GM12878 (cell line): ENCODE results near the gene KIF12. TPM values are rescaled to one million over a fixed set of nuclear protein-coding genes. Genes with fewer than 3 reads are reported as not detected.

ENCODE experiments used
- ATAC-seq: fragments of 200-7000 bp; cut with Tn5 transposase; 3 replicates; pipeline ENCODE4 v1.9.1; 2020; ENCODE audit warnings: mild to moderate bottlenecking, moderate library complexity
- BruUV-seq: library from RNA; stranded (reverse); fragments of 400-500 nt; replicated peaks from 2 replicates; lab custom pipeline; 2021; lab: Mats Ljungman, UMichigan
- CTCF ChIA-PET: fragments of 300-600 bp; sonication (Branson Sonifier 250); formaldehyde crosslinking; extraction: SDS; loops from one replicate; lab custom pipeline; 2021; ENCODE audit warnings: inconsistent platforms; lab: Yijun Ruan, JAX
- POLR2A ChIA-PET: fragments of 350-600 bp; formaldehyde crosslinking; extraction: SDS; loops from one replicate; lab custom pipeline; 2021; ENCODE audit warnings: inconsistent platforms; lab: Charles Lee
- RAD21 ChIA-PET: fragments of 300-600 bp; sonication (Branson Sonifier 250); formaldehyde crosslinking; loops from one replicate; lab custom pipeline; 2023; ENCODE audit warnings: antibody characterized with exemption; ENCODE audit not compliant: unreplicated experiment; lab: Charles Lee
- SMC1A ChIA-PET: fragments of 300-600 bp; sonication (Branson Sonifier 250); formaldehyde crosslinking; loops from one replicate; lab custom pipeline; 2023; ENCODE audit not compliant: unreplicated experiment, uncharacterized antibody; lab: Charles Lee
- DNase-seq: peaks from one replicate; pipeline ENCODE4 v3.0.0-alpha.2; 2011; ENCODE audit warnings: low read depth, low spot score
- FAIRE-seq: peaks from 3 replicates; lab custom pipeline; 2011; peaks lifted over from hg19 to GRCh38; lab: Jason Lieb, UNC
- H2AFZ ChIP-seq: 2 replicates; pipeline ENCODE4 v1.6.0; 2011; ENCODE audit warnings: low read depth, low read length, control low read depth; ENCODE audit not compliant: control insufficient read depth
- H3K27ac ChIP-seq: 2 replicates; pipeline ENCODE4 v1.5.1; 2011; ENCODE audit warnings: control low read depth; ENCODE audit not compliant: control insufficient read depth, insufficient read depth
- H3K27me3 ChIP-seq, 2 experiments: replicated peaks in 1 of 2; 2 replicates each; pipeline versions ENCODE4 v1.6.0 to v1.6.1; 2011; ENCODE audit warnings: low read length in 1 of 2; ENCODE audit not compliant: control insufficient read depth in 2 of 2, insufficient read depth in 2 of 2
- H3K36me3 ChIP-seq, 2 experiments: 2 replicates each; pipeline ENCODE4 v1.5.1; 2011; ENCODE audit warnings: low read length in 1 of 2; ENCODE audit not compliant: control insufficient read depth in 2 of 2, insufficient read depth in 2 of 2
- H3K4me1 ChIP-seq: 2 replicates; pipeline ENCODE4 v1.6.1; 2011; ENCODE audit warnings: mild to moderate bottlenecking, low read length, moderate library complexity, mixed read lengths; ENCODE audit not compliant: control insufficient read depth, insufficient read depth
- H3K4me2 ChIP-seq: 2 replicates; pipeline ENCODE4 v1.6.0; 2011; ENCODE audit warnings: control low read depth; ENCODE audit not compliant: control insufficient read depth, insufficient read depth
- H3K4me3 ChIP-seq: fragments of 200-600 bp; sonication (generic); 2 replicates; pipeline ENCODE4 v1.5.1; 2016
- H3K79me2 ChIP-seq: 2 replicates; pipeline ENCODE4 v1.6.0; 2011; ENCODE audit warnings: low read length; ENCODE audit not compliant: control insufficient read depth, insufficient read depth
- H3K9ac ChIP-seq: 2 replicates; pipeline ENCODE4 v1.8.0; 2011; ENCODE audit warnings: low read length, control low read depth, mixed read lengths; ENCODE audit not compliant: control insufficient read depth, insufficient read depth
- H3K9me3 ChIP-seq: replicated peaks from 3 replicates; pipeline ENCODE4 v1.5.1; 2011; ENCODE audit warnings: mild to moderate bottlenecking, low read length; ENCODE audit not compliant: control insufficient read depth, insufficient read depth
- H4K20me1 ChIP-seq: 2 replicates; pipeline ENCODE4 v1.6.0; 2011; ENCODE audit not compliant: control insufficient read depth, insufficient read depth
- CEBPB ChIP-seq, 2 experiments: fragments of 150-350 bp in 1 of 2; IDR thresholded peaks; 2 replicates each; pipeline ENCODE4 v1.6.1; 2012 to 2014; ENCODE audit warnings: low read depth in 2 of 2, low read length in 2 of 2, borderline replicate concordance in 1 of 2, inconsistent platforms in 1 of 2
- CREB1 ChIP-seq: IDR thresholded peaks from 2 replicates; pipeline ENCODE4 v1.6.1; 2012; ENCODE audit warnings: low read depth, mild to moderate bottlenecking, inconsistent platforms
- DPF2 ChIP-seq: fragments of 450-650 bp; IDR thresholded peaks from 2 replicates; pipeline ENCODE4 v1.6.1; 2017; ENCODE audit warnings: mild to moderate bottlenecking
- GATAD2B ChIP-seq: fragments of 450-650 bp; conservative IDR thresholded peaks from 2 replicates; pipeline ENCODE4 v1.6.1; 2017; ENCODE audit warnings: low read depth, mild to moderate bottlenecking, moderate library complexity
- HCFC1 ChIP-seq: fragments of 150-350 bp; IDR thresholded peaks from 2 replicates; pipeline ENCODE4 v1.6.1; 2014; ENCODE audit warnings: low read length
- KAT2A ChIP-seq: conservative IDR thresholded peaks from 2 replicates; pipeline ENCODE4 v1.6.1; 2011; ENCODE audit warnings: low read depth, low read length; ENCODE audit not compliant: control insufficient read depth
- KLF5 ChIP-seq: fragments of 450-650 bp; IDR thresholded peaks from 2 replicates; pipeline ENCODE4 v1.6.1; 2014; ENCODE audit warnings: mild to moderate bottlenecking; ENCODE audit not compliant: partially characterized antibody
- MEF2B ChIP-seq: fragments of 450-650 bp; IDR thresholded peaks from 2 replicates; pipeline ENCODE4 v1.6.1; 2018; ENCODE audit warnings: mild to moderate bottlenecking, moderate library complexity; ENCODE audit not compliant: partially characterized antibody, poor library complexity, severe bottlenecking
- PML ChIP-seq: IDR thresholded peaks from 2 replicates; pipeline ENCODE4 v1.6.1; 2012; ENCODE audit warnings: low read length, inconsistent platforms
- POLR2AphosphoS2 ChIP-seq: IDR thresholded peaks from 2 replicates; pipeline ENCODE4 v1.6.1; 2011; ENCODE audit warnings: low read depth, mild to moderate bottlenecking, low read length, improper control_type of control experiment, moderate library complexity
- RAD21 ChIP-seq: IDR thresholded peaks from 2 replicates; pipeline ENCODE4 v1.6.1; 2011; ENCODE audit warnings: mild to moderate bottlenecking, low read depth, low read length, moderate library complexity; ENCODE audit not compliant: insufficient read depth
- RBBP5 ChIP-seq: fragments of 200-600 bp; sonication (generic); conservative IDR thresholded peaks from 2 replicates; pipeline ENCODE4 v1.6.1; 2016
- SMAD5 ChIP-seq: IDR thresholded peaks from 2 replicates; pipeline ENCODE4 v1.6.1; 2016; ENCODE audit warnings: antibody characterized with exemption, low read depth
- SMC3 ChIP-seq: IDR thresholded peaks from 2 replicates; pipeline ENCODE4 v1.6.1; 2011; ENCODE audit warnings: low read length, improper control_type of control experiment, borderline replicate concordance
- SP1 ChIP-seq: IDR thresholded peaks from one replicate; pipeline ENCODE4 v1.6.1; 2011; ENCODE audit warnings: low read depth, low read length
- ZNF207 ChIP-seq: fragments of 450-650 bp; IDR thresholded peaks from 2 replicates; pipeline ENCODE4 v1.6.1; 2014; ENCODE audit warnings: antibody characterized with exemption, mild to moderate bottlenecking, borderline replicate concordance
- WGBS: methylation state at CpG from one replicate; pipeline ENCODE4 v1.1.6; 2016; ENCODE audit warnings: low lambda C conversion rate; ENCODE audit not compliant: insufficient replicate concordance, insufficient coverage; ENCODE audit errors: missing lambda C conversion rate; 5-methylcytosine and 5-hydroxymethylcytosine counted together
- in situ Hi-C: fragments of 300-500 bp; cut with MboI; formaldehyde crosslinking; loops from 9 replicates; pipeline ENCODE4 v1.14.3; 2018; ENCODE audit warnings: mixed read lengths
- intact Hi-C: fragments of 100-400 bp; cut with micrococcal nuclease; formaldehyde crosslinking; loops from one replicate; pipeline ENCODE4 v1.14.2; 2022; ENCODE audit not compliant: unreplicated experiment
- polyA plus RNA-seq, 11 experiments: library from polyadenylated mRNA; depleted of rRNA in 4 of 11; unstranded in 6 of 11; stranded (reverse) in 5 of 11; fragments of >200 nt; fragmentation: Nextera tagmentation in 4 of 11; fragmentation: Illumina TruSeq in 1 of 11; extraction: Ambion mirVana in 4 of 11; extraction: Trizol in 1 of 11; gene quantifications; 1 replicate in 1 of 11; 2 replicates in 10 of 11; pipeline versions ENCODE4 v1.2.1 to v1.2.3, GENCODE V29; 2011 to 2016; ENCODE audit warnings: inconsistent platforms in 2 of 11, missing spikeins in 2 of 11, low read depth in 1 of 11
- total RNA-seq, 4 experiments: library from RNA; depleted of rRNA in 3 of 4; stranded (reverse); fragments of >200 nt in 3 of 4; fragmentation: Illumina TruSeq in 1 of 4; extraction: Trizol in 1 of 4; gene quantifications; 2 replicates each; pipeline versions ENCODE4 v1.2.1 to v1.2.3, GENCODE V29; 2013 to 2021
- TF ChIP-seq, protein P1 (sequence below): IDR thresholded peaks from 2 replicates; pipeline ENCODE4 v1.6.1; 2011; ENCODE audit warnings: low read depth, low read length, improper control_type of control experiment, borderline replicate concordance

KIF12 gene
- total and polyA plus RNA-seq, 10 of the 15 experiments (the other 5 are each of a cell fraction or from before 2014, with no cell fraction given), result not detected

DNA sequence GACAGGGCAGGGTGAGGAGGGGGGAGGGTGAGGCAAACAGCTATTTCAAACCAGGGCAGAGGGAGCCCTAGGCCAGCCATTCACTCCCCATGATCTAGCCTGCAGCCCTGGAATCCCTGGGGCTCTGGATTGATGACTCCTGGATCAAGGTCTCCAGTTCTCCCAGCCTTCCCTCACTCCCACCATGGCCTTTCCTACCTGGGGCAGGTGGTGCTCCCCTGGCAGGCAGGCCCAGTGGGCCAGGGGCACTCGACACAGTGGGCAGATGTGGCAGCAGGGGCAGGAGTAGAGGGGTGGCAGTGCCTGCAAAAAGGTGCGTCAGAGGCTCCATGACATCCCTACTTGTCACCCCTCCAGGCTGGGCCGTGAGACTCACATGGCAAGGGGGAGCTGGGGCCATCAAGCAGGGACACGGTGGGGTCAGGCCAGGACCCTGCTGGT lies 6.0 kb downstream of the KIF12 start (continued):
- no peak for TF ChIP-seq GATAD2B
- no peak for TF ChIP-seq RAD21
- no peak for TF ChIP-seq DPF2

GRCh38 chr9:114092336-114092735 lies 6.8 kb downstream of the KIF12 start:
- CTCF ChIA-PET, result no interaction called here
- intact Hi-C loops (no loop called here), in situ Hi-C loops (loop anchor here (25.0 kb wide), 1 partner anchor 195 kb away; no protein-coding TSS in a partner anchor)
- Histone ChIP-seq H3K4me3 (no peak overlapping the region), H3K9me3 (no peaks in the 10 kb centered on the region), H3K4me1 (no peaks in the 10 kb centered on the region), H3K36me3 (no peaks in the 10 kb centered on the region), H3K27me3 (no peaks in the 10 kb centered on the region; a peak in 2 of 4 replicates), H4K20me1 (no peaks in the 10 kb centered on the region), H3K9ac (no peak overlapping the region), H2AFZ (no peak overlapping the region), H3K79me2 (no peaks in the 10 kb centered on the region), H3K4me2 (no peak overlapping the region), H3K27ac (no peak overlapping the region)
- SMC1A ChIA-PET, result no interaction called here
- POLR2A ChIA-PET, result no interaction called here
- TF ChIP-seq, protein P1, sequence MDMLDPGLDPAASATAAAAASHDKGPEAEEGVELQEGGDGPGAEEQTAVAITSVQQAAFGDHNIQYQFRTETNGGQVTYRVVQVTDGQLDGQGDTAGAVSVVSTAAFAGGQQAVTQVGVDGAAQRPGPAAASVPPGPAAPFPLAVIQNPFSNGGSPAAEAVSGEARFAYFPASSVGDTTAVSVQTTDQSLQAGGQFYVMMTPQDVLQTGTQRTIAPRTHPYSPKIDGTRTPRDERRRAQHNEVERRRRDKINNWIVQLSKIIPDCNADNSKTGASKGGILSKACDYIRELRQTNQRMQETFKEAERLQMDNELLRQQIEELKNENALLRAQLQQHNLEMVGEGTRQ, result no peak
- TF ChIP-seq SP1, result no peak
- TF ChIP-seq CEBPB (IDR thresholded peaks at IDR 0.05; ENCODE audit: borderline replicate concordance in 1 of 2, low read depth in 2 of 2, low read length in 2 of 2), result no peak
- no peak for TF ChIP-seq ZNF207
- no peak for TF ChIP-seq GATAD2B
- TF ChIP-seq SMC3, result no peak
- no peak for TF ChIP-seq POLR2AphosphoS2
- TF ChIP-seq DPF2, result no peak
- TF ChIP-seq MEF2B, result no peak
- TF ChIP-seq CREB1, result no peak
- TF ChIP-seq KLF5, result no peak
- no peak for TF ChIP-seq KAT2A
- TF ChIP-seq PML, result no peak
- no peak for TF ChIP-seq HCFC1
- no peak for TF ChIP-seq SMAD5
- no peak for TF ChIP-seq RBBP5
- ATAC-seq (no peak), FAIRE-seq (no peak), DNase-seq (no peak)
- WGBS, result 24% methylated on average over 3 of the region's 4 CpGs
- no TSS peak for BruUV-seq
- RAD21 ChIA-PET, result no interaction called here
